ENCODE measurements around the gene C16orf92.
"Not testable (repeated sequence)": the region's sequence is repeated elsewhere in the genome, so short reads cannot be mapped to it uniquely, and the experiment has no call there.

C16orf92 gene

GRCh38 chr16:30005341-30006094 is 17.5 kb upstream of the C16orf92 start:
- peak; percentile 73 for DNase-seq

- no peak for DNase-seq
Measured at GRCh38 chr16:30006095-30006473, 16.9 kb upstream of the C16orf92 start.

- no peak for DNase-seq
Measured at GRCh38 chr16:30006659-30007377, 16.2 kb upstream of the C16orf92 start.

GRCh38 chr16:30007378-30007895 is 15.6 kb upstream of the C16orf92 start:
- DNase-seq, result no peak

- no peak for DNase-seq
Measured at GRCh38 chr16:30009085-30009862, 13.7 kb upstream of the C16orf92 start.

GRCh38 chr16:30009990-30010843 is 12.8 kb upstream of the C16orf92 start:
- DNase-seq, result no peak

GRCh38 chr16:30010844-30011713 is 11.9 kb upstream of the C16orf92 start, which contains the start of gene DOC2A:
TSS of gene DOC2A (minus strand) at chr16:30011027. CDS start at chr16:30010222, 805 bp downstream.
- peak; percentile 71 for DNase-seq

- DNase-seq, result no peak
Measured at GRCh38 chr16:30011714-30012504, 11.1 kb upstream of the C16orf92 start.

- not testable (repeated sequence) for DNase-seq
Measured at GRCh38 chr16:30012598-30012997, 10.4 kb upstream of the C16orf92 start.

- DNase-seq, result not testable (repeated sequence)
Measured at GRCh38 chr16:30015450-30015849, 7.5 kb upstream of the C16orf92 start.

- DNase-seq, result no peak
Measured at GRCh38 chr16:30016555-30017276, 6.3 kb upstream of the C16orf92 start.

GRCh38 chr16:30017277-30017656 is 5.7 kb upstream of the C16orf92 start:
- DNase-seq, result no peak

- DNase-seq, result not testable (repeated sequence)
Measured at GRCh38 chr16:30017937-30018336, 5.1 kb upstream of the C16orf92 start.

- DNase-seq, result no peak
Measured at GRCh38 chr16:30018731-30019158, 4.3 kb upstream of the C16orf92 start.

GRCh38 chr16:30023586-30023985 is 588 bp downstream of the C16orf92 start:
- DNase-seq, result no peak

GRCh38 chr16:30024451-30024850 is 1.5 kb downstream of the C16orf92 start:
- DNase-seq, result no peak

- DNase-seq, result no peak
Measured at GRCh38 chr16:30025156-30025555, 2.2 kb downstream of the C16orf92 start.

GRCh38 chr16:30025574-30025973 is 2.6 kb downstream of the C16orf92 start:
- no peak for DNase-seq

GRCh38 chr16:30026449-30026848 is 3.5 kb downstream of the C16orf92 start:
- no peak for DNase-seq

Measured in activated effector memory CD4-positive, alpha-beta T cell treated with anti-CD3 and anti-CD28 coated beads, Interleukin-2, amount 50 U/mL, for 16 hours (primary cell).